ENCODE results near the gene C3orf20.

Gene C3orf20

DNA sequence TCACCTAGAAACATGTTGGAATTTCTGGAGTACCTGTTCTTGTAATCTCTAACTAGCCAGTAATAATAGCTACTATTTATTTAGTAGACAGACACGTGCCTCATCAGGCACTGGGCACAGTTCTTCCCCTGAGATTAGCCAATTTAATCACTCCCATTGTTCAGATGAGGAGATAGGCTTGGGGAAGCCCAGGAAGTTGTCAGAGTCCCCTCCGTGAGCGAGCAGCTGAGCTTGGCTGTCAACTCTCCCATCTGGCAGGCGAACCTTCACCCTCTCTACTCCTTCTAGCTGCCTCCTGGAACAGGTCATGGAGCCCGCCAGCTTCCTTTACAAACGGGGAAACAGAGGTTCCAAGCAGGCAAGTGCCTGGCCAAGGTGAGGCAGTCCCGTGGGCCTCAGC lies 112.7 kb downstream of the C3orf20 start:
- no peak overlapping the region for H3K4me3 ChIP-seq (ENCODE audit: low read depth, low read length)
- DNase-seq (ENCODE audit: low read depth), result no peak

DNA sequence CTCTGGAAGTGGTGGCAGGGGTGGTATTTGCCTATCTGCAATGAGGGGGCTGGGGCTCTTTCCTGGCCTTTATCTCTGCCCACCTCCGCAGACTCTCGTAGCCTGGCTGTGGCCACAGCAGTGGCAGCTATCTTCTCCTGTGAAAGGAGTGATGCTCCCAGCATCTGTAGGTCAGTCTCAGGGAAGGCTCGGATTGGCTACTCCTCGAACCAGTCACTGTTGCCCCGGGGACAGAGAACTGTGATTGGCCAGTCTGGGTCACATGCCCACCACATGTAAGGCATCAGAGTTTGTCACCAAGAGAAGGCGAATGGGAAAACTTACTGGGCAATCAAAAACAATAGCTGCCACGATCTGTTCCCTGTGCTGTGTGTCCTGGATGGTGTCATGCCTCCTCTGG lies 113.7 kb downstream of the C3orf20 start:
- no peak for DNase-seq (ENCODE audit: low read depth)
- H3K4me3 ChIP-seq (ENCODE audit: low read depth, low read length), result no peak overlapping the region

GRCh38 chr3:14789221-14789620 lies 114.3 kb downstream of the C3orf20 start:
- no peak overlapping the region for H3K4me3 ChIP-seq (ENCODE audit: low read depth, low read length)
- no peak for DNase-seq (ENCODE audit: low read depth)

DNA sequence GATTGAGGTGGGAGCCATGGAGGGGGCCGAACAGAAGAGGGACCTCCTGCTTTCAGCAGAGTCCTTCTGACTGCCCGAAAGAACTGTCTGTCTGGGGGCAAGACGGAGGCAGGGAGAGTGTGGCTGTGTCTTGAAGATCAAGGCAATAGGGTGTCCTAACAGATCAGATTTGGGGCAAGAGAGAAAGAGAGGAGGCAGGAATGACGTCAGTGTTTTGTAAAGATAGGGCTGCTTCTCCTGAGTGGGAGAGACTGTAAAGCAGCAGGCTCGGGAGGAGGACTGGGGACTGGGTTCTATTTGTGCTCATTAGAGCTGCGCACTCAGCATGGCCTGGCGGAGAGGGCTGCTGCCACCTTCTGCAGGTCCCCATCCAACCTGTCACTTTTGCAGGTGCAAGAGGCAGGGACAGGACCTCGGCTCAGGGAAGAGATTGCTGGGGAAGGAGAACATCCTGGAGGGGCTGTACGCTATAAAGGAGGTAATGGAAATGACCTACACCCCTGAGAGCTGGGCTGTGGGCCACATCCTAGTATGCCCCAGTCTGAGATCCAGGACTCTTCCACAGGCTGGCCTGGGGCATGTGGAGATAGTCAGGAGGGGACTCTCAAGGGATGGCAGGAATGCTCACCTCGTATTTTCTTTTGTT lies 114.8 kb downstream of the C3orf20 start:
- H3K4me3 ChIP-seq (ENCODE audit: low read depth, low read length), result no peak overlapping the region
- DNase-seq (ENCODE audit: low read depth), result no peak

GRCh38 chr3:14791343-14791945 lies 116.5 kb downstream of the C3orf20 start:
- no peak overlapping the region for H3K4me3 ChIP-seq (ENCODE audit: low read depth, low read length)
- no peak for DNase-seq (ENCODE audit: low read depth)

DNA sequence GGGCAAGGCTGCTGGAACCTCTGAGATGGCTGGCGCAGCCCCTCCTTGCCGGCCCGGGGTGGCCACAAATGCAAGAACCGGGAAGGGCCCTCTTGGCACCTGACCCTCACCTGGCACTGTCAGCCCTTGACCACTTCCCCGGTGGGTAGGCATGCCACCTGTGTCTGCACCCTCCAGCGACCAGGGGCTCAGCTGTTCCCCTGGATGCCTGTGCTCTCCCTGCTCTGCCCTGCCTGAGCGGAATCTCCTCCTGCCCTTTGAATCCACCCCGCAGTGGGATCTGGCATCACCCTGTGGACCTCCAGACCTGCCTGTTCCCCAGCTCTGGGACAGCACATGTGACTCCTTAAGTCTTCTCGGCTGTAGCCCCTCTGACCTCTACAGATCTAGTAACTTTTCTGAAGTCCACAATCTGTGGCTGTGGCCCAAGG lies 117.8 kb downstream of the C3orf20 start:
- no peak overlapping the region for H3K4me3 ChIP-seq (ENCODE audit: low read depth, low read length)
- DNase-seq (ENCODE audit: low read depth), result no peak

DNA sequence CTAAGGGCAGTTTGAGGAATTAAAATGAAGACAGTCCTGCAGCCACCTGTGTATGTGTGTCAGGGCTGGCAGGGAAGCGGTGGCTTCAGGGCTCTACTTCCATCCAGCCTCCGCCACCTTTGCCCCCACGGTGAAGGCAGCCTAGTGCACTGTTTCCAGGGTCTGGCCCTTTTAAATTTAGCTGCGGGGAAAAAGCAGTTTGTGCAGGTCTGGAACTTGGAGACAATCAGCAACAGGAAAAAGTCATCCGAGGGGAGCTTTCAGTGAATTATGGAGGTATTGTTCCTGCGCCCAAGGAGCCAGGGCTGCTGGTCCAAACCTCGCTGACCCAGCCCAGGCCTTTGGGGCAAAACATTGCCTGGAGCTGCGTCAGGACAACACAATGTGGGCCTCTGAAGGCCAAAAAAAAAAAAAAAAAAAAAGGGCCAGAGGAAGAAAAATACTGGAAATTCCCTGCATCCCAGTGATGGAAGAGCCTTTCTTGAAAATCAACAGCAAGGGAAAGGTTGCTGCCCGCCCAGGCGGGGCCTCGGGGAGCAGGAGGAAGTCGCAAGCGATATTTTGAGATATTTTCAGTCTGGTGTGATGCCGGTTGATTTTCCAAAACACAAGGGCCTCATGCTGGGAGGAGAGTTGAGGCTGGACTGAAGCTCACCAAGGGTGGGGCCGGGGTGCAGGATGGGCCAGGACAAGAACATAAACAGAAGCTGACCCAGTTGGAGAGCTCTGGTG lies 118.4 kb downstream of the C3orf20 start:
- no peak for DNase-seq (ENCODE audit: low read depth)
- no peak overlapping the region for H3K4me3 ChIP-seq (ENCODE audit: low read depth, low read length)

- DNase-seq (ENCODE audit: low read depth), result no peak
- no peak overlapping the region for H3K4me3 ChIP-seq (ENCODE audit: low read depth, low read length)
These were observed 118.9 kb downstream of the C3orf20 start for GRCh38 chr3:14793858-14794234.

DNA sequence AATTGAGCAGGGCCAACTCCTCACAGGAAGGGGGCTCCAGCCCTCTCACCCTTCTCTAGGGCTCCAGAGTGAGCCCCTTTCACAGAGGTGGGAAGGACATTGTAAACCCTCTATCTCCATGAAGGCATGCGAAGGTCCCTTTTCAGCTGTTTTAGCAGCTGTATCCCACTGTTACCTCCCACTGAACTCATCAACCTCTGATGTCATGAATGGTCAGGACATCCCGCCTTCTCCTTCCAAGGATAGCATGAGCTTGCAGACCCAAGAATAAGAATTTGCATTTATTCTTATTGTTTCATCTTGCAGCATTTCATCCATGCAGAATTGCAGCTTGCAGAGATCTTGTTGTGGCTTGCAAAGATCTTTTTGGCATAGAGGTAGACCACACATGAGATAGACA lies 119.5 kb downstream of the C3orf20 start:
- DNase-seq (ENCODE audit: low read depth), result no peak
- H3K4me3 ChIP-seq (ENCODE audit: low read depth, low read length), result no peak overlapping the region

DNA sequence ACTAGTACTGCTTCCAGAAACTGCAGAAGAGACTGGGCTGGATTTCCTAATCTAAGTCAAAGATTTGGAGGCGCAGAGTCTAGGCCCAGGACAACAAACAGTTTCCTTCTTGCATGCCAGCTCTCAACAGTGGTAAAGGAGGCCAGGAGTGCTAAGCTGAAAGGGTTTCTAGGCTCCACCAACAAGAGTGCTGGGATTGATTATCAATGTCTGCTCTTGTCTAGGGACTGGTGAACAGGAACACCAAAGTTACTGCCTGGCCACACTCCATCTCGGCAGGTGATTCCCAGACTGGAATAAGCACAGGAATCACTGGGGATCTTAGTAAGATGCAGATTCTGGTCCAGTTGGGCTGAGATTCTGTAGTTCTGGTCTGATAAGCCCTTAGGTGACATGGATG lies 121.1 kb downstream of the C3orf20 start:
- DNase-seq (ENCODE audit: low read depth), result no peak
- no peak overlapping the region for H3K4me3 ChIP-seq (ENCODE audit: low read depth, low read length)

GRCh38 chr3:14796403-14797077 lies 121.6 kb downstream of the C3orf20 start:
- no peak for DNase-seq (ENCODE audit: low read depth)

GRCh38 chr3:14797731-14798130 lies 122.8 kb downstream of the C3orf20 start:
- H3K4me3 ChIP-seq (ENCODE audit: low read depth, low read length), result no peak overlapping the region
- DNase-seq (ENCODE audit: low read depth), result no peak

More at GRCh38 chr3:14796403-14797077, 121.6 kb downstream of the C3orf20 start:
- H3K4me3 ChIP-seq (ENCODE audit: low read depth, low read length), result no peak overlapping the region

DNA sequence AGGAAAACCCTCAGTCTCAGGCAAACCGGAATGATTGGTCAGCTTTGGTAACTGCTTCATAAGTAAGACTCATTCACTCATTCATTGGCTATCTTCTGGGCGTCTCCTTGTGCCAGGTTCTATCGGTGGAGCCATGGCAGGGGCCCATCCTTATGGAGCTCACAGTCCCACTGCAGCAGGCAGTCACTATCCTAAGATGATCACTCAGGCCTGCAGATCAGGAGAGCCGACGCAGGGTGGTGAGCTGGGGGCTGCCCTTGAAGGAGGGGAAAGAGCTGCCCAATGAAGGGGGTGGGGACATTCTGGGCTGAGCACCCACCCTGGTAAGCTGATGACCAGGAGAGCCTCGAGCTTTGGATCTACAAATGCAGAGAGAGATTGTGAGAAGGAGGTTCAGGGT lies 123.3 kb downstream of the C3orf20 start:
- DNase-seq (ENCODE audit: low read depth), result no peak
- H3K4me3 ChIP-seq (ENCODE audit: low read depth, low read length), result no peak overlapping the region

- DNase-seq (ENCODE audit: low read depth), result no peak
- H3K4me3 ChIP-seq (ENCODE audit: low read depth, low read length), result no peak overlapping the region
These were observed 124.2 kb downstream of the C3orf20 start for GRCh38 chr3:14799146-14799545.

- no peak for DNase-seq (ENCODE audit: low read depth)
- no peak overlapping the region for H3K4me3 ChIP-seq (ENCODE audit: low read depth, low read length)
These were observed 126.1 kb downstream of the C3orf20 start for GRCh38 chr3:14801031-14801430.

DNA sequence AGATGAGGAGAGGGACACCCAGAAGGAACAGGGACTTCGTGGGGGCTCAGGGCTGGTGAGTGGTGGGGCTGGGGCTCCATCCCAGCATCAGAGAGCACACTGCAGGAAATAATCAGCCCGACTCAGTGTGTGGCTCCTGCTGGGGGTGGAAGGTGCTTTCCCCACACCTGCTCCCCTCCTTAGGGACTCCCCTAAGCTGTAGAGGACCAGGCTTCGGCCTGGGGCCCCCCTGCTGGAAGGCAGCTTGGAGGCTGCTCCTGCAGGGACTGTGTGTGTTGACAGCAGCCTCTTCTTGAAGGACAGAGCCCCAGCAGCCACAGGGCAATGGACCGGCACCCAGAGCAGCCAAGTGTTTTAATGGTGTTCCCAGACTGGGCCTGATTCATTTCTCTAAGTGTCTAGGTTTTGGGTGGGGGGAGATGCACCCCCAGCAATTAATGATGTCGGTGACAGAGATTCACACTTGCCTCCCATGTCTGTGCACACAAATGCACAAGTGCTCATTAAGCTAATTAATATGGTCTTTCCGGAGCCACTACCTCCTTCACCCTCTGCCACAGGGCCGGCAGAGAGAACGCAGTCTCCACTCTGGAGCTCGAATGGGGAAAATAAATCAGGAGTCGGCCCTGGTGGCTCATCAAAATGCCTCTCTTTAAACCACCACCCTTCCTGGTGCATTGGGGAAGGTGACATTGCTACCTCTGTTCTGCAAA lies 126.9 kb downstream of the C3orf20 start:
- no peak overlapping the region for H3K4me3 ChIP-seq (ENCODE audit: low read depth, low read length)

DNA sequence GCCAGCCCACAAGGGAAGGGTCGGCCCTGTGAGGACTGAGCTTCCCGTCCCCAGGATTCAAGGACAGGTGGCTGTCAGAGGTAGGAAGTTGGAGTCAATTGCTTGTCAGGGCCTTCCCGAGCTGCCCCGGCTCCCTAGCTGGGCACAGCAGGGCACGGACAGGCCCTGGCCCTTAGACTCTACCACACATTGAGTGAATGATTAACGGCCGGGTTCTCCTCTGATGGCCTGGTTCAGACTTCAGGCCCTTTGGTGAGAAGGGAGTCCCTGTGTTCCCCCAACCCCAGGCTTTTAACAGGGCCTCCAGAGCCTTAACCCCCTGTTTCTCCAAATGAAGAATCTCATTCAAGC lies 127.4 kb downstream of the C3orf20 start:
- no peak for DNase-seq (ENCODE audit: low read depth)
- H3K4me3 ChIP-seq (ENCODE audit: low read depth, low read length), result no peak overlapping the region

More for the DNA sequence above, 126.9 kb downstream of the C3orf20 start:
- no peak for DNase-seq (ENCODE audit: low read depth)

DNA sequence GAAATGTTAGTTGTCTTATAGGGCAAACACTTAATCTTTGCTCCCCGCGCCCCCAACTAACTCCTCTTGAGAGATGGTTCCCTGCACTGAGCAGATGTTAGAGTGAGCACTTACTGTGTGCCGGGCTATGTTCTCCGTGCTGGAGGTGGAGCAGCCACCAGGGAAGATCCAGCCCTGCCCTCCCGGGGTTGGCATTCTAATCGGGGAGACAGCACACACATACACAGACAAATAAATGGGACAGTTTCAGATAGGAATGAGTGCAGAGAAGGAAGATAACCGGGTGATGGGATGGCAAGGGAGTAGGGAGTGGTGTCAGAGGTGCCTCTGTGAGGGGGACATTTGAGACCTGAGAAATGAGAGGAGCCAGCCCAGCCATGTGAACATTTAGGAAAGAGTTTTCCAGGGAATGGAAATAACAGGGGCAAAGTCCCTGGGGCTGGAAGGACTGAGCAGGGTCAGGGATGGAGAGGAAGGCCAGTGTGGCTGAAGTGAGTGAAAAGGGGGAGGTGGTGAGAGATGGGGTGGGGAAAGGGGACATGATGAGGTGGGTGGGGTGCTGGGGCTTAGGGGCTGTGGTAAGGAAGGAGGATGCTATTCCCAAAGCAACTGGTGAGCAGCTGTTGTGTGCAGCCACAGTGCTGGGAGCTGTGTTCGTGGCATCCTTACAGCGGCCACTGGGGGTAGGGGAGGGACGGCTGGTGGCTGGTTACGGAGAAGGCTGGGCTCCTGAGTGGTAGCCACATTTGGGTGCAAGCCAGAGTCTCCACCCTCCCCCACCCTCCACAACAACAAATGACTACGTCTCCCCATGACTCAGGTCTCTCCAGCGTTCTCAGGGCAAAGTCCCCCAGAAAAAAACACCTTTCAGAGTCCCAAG lies 128.4 kb downstream of the C3orf20 start:
- H3K4me3 ChIP-seq (ENCODE audit: low read depth, low read length), result no peak overlapping the region
- DNase-seq (ENCODE audit: low read depth), result no peak
